ENCODE data around the gene DGKH.
"Not testable (repeated sequence)": the region's sequence is repeated elsewhere in the genome, so short reads cannot be mapped to it uniquely, and the experiment has no call there.

The DGKH gene

GRCh38 chr13:42041011-42041683, 7.3 kb upstream of the DGKH start:
- peak; percentile 39 to 42 for DNase-seq

DNA sequence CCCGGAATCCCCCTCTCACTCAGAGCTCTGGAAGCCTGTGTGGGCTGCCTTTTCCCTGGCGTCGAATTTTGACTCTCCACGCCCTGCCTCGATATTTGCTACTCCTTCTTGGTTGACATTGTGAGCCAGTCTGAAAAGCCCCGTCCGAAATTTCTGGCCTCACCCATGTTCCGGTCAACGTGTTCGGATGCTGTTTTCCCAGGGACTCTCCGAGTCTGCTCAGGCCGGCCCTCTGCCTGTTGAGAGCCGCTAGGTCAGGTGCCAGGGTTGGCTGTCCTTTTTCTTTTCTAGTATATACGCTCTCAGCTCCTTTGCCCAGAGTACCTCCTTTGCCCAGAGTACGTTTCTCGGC, 6.8 kb upstream of the DGKH start:
- DNase-seq, result no peak

DNA sequence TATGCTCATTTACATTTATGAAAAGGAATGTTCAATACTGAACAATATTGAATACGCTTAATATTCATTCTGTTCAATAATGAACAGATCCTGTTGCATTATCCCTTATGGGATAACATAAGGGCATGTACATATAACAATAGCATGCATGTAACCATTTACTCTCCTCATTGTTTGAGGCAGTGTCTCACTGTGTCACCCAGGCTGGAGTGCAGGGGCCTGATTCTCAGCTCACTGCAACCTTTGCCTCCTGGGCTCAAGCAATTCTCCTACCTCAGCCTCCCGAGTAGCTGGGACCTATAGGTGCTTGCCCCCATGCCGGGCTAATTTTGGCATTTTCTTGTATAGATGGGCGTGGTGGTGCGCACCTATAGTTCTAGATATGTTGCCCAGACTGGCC, 4.8 kb upstream of the DGKH start:
- DNase-seq, result no peak

GRCh38 chr13:42046448-42046847, 2.0 kb upstream of the DGKH start:
- no peak for DNase-seq

DNA sequence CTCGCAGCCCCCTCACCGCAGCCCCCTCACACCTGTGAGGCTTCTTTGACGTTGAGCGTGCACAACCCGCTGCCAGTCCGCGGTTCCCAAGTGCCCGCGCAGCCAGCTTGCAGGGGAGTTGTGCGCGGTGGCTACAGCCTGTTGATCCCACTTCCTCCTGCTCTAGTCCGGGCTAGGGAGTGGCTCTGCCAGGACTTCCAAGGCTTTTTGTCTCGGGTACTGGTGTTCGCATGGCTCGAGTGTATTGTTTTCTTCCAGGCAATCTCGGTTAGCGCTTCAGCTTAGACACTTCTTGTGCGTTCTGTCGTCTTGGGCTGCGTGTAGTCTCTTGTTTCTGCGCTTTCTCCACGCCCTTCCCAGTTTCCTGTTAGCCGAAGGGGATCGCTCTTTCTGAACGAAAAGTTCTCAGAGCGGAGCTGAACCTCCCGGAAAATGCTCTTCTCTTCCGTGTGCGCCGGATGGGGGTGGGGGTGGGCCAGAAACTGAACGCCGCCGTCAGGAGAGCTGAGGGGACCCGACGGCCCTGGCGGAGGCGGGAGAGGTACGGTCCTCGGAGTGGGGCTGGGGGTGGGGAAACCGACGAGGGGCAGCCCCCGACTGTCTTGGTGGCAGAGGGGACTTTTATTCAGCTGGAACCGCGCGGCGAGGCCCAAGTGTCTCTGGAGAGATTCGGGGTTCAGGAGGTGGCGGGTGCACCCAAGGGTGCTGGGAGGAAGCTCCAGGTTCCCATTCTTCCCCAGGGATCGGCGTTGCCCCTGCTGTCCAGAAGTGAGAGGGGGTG, 697 bp upstream of the DGKH start:
- DNase-seq, result peak in 1 of 2 donors; percentile 24

GRCh38 chr13:42048684-42049453, 421 bp downstream of the DGKH start:
- DNase-seq, result peak; percentile 56 to 57

DNA sequence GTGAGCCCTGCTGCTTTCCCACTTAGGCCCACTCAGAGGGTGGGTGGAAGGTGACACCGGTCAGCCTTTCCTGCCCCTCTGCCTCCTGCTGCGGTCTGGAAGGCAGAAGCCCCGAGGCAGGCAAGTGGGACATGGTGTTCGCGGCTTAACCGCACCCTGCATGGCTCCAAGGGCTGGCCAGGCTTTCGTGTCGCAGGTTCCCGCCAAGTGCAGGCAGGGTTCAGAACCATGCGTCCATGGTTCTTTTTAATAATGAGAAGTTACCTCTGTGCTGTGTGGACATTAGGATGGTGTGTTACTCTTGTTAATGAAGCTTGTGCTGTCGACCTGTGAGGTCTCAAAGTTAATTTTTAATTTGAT, 986 bp downstream of the DGKH start:
- peak in 1 of 2 donors; percentile 15 for DNase-seq

DNA sequence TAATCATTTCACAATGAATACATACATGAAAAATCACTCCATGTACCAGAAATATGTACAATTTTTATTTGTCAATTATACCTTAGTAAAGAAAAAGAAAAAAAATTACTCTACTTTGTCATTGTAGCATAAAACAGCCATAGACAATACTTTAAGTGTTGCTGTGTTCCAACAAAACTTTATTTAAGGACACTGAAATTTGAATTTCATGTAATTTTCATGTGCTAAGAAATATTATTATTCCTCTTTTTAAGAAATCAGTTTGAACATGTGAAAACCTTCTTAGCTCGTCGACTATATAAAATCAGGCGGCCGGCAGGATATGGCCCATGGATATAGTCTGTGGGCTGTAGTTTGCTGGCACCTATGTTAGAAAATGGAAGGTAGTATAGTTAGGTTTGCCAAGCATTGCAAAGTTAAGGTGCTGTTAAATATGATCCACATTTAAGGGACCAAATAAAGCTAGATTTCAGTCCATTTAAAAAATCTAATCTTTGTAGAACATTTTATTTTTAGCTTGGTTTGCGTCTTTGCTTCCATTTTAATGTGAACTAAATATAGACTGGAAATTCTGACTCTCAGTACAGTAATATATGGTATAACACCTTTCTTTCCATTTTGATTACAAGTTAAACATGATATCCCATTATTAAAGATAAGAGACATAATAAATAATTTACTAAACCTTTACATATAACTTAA, 6.5 kb downstream of the DGKH start:
- DNase-seq, result no peak

DNA sequence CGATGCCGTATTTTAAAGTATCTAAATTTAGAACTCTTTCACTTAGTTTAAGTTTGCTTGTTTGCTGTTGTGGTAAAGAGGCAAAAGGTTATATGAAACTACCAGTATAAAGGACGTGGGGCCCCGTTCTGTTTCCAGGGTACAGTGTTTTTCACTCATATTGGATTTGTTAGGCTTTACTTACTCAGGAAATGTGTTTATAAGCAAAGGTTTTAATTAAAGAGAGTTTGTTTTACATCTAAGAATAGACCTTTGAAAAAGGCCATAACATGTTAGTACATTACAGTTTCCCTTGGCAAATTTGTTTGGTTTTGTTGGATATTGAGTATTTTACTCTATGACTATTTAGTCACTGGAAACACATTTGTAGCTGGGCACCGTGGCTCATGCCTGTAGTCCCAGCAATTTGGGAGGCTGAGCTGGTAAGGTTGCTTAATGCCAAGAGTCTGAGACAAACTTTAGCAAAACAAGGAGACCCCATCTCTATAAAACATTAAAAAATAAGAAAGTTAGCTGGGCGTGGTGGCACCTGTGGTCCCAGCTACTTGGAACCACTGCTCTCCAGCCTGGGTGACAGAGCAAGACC, 7.1 kb downstream of the DGKH start:
- no peak for DNase-seq

GRCh38 chr13:42056146-42056545, 7.7 kb downstream of the DGKH start:
- DNase-seq, result no peak

DNA sequence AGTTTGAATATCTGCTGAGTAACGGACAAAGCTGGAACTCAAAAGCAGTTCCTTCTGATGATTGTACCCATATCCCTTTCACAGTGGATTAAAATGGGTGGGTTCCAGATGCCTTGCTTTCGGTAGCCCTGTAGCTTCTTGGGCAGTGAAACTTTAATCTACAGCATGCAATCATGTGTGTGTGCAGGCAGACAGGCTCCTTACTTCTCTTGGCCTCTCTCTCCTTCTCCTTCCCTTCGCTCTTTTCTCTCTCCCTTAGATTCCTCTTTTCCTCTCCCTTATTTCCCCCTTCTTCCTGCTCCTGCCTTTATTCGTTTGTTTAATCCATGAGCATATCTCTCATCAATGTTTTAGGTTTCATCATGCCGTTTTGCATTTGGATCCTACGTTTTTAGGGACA, 8.1 kb downstream of the DGKH start:
- DNase-seq, result no peak

DNA sequence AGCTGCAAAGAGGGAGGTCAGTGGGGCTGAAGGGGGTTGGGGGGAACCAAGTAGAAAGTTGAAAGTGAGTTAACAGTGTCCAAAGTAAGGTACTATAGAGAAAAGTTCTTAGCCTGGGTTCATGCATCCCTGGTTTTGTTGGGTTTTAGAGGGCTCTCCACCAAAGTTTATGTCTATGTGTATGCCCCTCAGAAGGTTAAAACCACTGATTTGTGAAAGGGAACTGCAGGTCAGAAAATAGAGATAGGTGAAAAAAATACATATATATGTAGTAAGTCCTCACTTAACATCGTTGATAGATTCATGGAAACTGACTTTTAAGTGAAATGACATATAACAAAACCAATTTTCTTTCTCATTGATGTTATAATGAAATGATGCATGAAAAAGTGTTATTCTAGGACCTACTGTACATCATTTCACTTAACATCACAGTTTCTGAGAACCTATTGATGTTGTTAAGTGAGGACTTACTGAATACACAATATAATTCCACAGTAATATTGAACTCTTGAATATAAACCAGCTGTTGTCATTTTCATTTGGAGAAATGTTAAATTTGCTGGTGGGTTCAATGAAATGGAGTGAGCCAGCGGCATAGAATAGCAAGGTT, 9.6 kb downstream of the DGKH start:
- DNase-seq, result no peak

- no peak for DNase-seq
Observed at GRCh38 chr13:42061943-42062342, 13.5 kb downstream of the DGKH start.

GRCh38 chr13:42063105-42063504, 14.7 kb downstream of the DGKH start:
- DNase-seq, result no peak

- DNase-seq, result no peak
Observed at GRCh38 chr13:42064259-42064658, 15.8 kb downstream of the DGKH start.

DNA sequence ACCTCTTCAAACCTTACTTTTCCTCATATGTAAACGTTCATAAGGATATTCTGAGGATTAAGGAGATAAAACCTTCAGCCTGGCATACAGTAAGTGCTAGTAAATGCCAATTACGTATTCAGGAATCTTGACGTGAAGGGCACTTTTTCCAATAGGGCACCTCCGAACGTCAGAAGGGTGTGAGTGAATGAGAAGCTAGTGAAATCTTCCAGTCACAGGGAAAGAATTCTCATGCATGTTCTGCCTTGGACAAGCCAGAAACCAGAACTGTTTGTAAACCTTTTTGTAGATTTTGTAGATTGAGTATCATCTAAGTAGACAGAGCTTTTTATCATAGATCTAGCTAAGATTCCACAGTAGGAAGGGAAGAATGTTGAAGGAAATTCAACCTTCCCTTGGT, 16.5 kb downstream of the DGKH start:
- no peak for DNase-seq

- no peak for DNase-seq
Observed at GRCh38 chr13:42065414-42065813, 17.0 kb downstream of the DGKH start.

DNA sequence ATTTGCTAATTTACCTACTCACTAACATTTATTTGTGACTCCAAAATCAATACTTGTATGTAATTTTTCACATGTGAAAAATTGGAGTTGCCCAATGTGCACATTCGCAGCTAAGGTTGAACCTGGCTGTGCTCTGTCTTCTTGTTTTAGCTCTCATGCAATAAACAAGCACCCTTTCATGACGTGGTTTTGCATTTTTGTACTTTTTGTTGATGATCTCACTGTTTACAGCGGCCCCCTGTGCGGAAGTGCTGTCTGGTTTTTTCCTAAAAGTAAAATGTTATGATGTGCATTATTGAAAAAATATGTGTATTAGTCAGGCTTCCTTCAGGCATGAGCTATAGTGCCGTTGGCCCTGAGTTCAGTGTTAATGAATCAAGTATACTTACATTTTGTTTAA, 18.1 kb downstream of the DGKH start:
- no peak for DNase-seq

GRCh38 chr13:42068886-42069285, 20.4 kb downstream of the DGKH start:
- DNase-seq, result no peak

- DNase-seq, result not testable (repeated sequence)
Observed at GRCh38 chr13:42070599-42070998, 22.2 kb downstream of the DGKH start.

- not testable (repeated sequence) for DNase-seq
Observed at GRCh38 chr13:42071179-42071578, 22.7 kb downstream of the DGKH start.

DNA sequence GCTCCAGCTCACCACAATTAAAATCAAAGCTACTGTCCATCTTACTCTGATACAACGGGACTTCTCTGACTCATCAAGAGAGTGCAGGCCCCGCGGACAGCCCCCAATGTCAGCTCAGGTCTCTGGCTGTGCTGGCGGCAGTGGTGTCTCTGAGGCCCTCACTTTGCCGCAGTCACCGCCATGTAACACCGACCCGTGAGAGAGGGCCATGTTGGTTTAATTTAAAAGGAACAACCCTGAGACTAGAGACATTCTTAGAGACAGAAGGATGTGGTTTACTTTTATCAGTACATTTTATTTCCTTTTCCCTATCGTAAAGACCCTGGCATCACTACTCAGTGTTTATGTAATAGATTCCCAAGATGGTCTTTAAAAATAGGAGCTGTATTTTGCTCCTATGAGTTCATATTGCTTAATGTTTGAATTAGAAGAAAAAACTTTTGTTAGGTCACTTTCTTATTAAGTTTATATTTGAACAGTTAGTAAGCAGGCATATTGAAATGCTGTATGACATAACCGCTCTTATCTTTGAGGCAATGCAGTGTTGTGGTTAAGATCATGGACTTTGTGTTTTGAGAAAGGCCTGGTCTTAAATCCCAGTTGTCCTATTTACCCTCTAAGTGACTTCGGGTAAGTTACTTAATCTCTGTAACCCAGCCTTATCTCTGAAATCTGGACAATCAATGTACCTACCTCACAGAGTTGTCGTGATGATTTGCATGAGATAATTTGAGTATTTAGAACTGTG, 23.4 kb downstream of the DGKH start:
- DNase-seq, result no peak
